ENCODE measurements around the gene GAB2. TPM values are rescaled to one million over a fixed set of nuclear protein-coding genes. Genes with fewer than 3 reads are reported as not detected.

The GAB2 gene
- total RNA-seq, 5 donors from 2014 or later (not counting 1 experiment from before 2014, with no cell fraction given), result 5.4 to 17.2 (median 8.8) TPM

GRCh38 chr11:78199015-78199652 lies 218.5 kb downstream of the GAB2 start:
- H3K4me1 Mint-ChIP-seq, result peaks cover 41 to 54% (median 42%) of the 10 kb centered on the region in 3 donors
- H3K4me3 Mint-ChIP-seq, result no peak overlapping the region
- peak overlapping the region in 1 of 2 donors; percentile 55 for H3K27ac Mint-ChIP-seq
- ChIA-PET POLR2A (no interaction called here), CTCF (no interaction called here)
- Histone ChIP-seq H3K9me3 (no peaks in the 10 kb centered on the region), H3K27ac (ENCODE audit: low read length) (no peak overlapping the region), H3K36me3 (ENCODE audit: control insufficient read depth in 2 of 2, extremely low read depth in 1 of 2, insufficient read depth in 1 of 2, low read length in 1 of 2) (peaks cover 0 to 8% of the 10 kb centered on the region in 2 donors), H3K4me1 (ENCODE audit: control insufficient read depth in 1 of 2, extremely low read depth in 1 of 2, insufficient read depth in 2 of 2, low read length in 2 of 2) (peaks cover 30 to 58% of the 10 kb centered on the region in 2 experiments), H3K4me3 (ENCODE audit: control insufficient read depth in 1 of 2, extremely low read depth in 1 of 2, low read length in 1 of 2) (no peak overlapping the region), H3K27me3 (replicated peaks in 1 of 2; ENCODE audit: control insufficient read depth in 2 of 2, extremely low read depth in 1 of 2, insufficient read depth in 2 of 2, low read length in 1 of 2) (no peaks in the 10 kb centered on the region)
- no peaks in the 10 kb centered on the region for H3K27me3 Mint-ChIP-seq
- ATAC-seq (replicated peaks in 1 of 4), result no peak
- no peak for DNase-seq
- WGBS (ENCODE audit: insufficient coverage), result 100% methylated on average over 2 of the region's 6 CpGs
- peaks cover 30% of the 10 kb centered on the region for H3K36me3 Mint-ChIP-seq
- no peaks in the 10 kb centered on the region for H3K9me3 Mint-ChIP-seq

GRCh38 chr11:78197816-78198215 lies 219.8 kb downstream of the GAB2 start:
- CTCF ChIA-PET, result interaction anchor here in 1 of 2 donors (0.6 kb wide), 1 partner anchor 367 kb away, joined by 3 read pairs; no protein-coding TSS in a partner anchor
- Mint-ChIP-seq H3K27ac (no peak overlapping the region), H3K9me3 (no peaks in the 10 kb centered on the region), H3K36me3 (peaks cover 33% of the 10 kb centered on the region), H3K4me1 (peaks cover 44 to 59% (median 48%) of the 10 kb centered on the region in 3 donors), H3K4me3 (no peak overlapping the region), H3K27me3 (no peaks in the 10 kb centered on the region)
- Histone ChIP-seq H3K4me3 (ENCODE audit: control insufficient read depth in 1 of 2, extremely low read depth in 1 of 2, low read length in 1 of 2) (no peak overlapping the region), H3K27ac (ENCODE audit: low read length) (no peak overlapping the region), H3K36me3 (ENCODE audit: control insufficient read depth in 2 of 2, extremely low read depth in 1 of 2, insufficient read depth in 1 of 2, low read length in 1 of 2) (peaks cover 0 to 8% of the 10 kb centered on the region in 2 donors), H3K4me1 (ENCODE audit: control insufficient read depth in 1 of 2, extremely low read depth in 1 of 2, insufficient read depth in 2 of 2, low read length in 2 of 2) (peaks cover 27 to 53% of the 10 kb centered on the region in 2 experiments), H3K9me3 (no peaks in the 10 kb centered on the region), H3K27me3 (replicated peaks in 1 of 2; ENCODE audit: control insufficient read depth in 2 of 2, extremely low read depth in 1 of 2, insufficient read depth in 2 of 2, low read length in 1 of 2) (no peaks in the 10 kb centered on the region)
- WGBS (ENCODE audit: insufficient coverage), result 94% methylated on average over 6 of the region's 8 CpGs
- no peak for DNase-seq
- ATAC-seq (replicated peaks in 1 of 4), result no peak
- POLR2A ChIA-PET, result no interaction called here

- H3K4me3 ChIP-seq (ENCODE audit: control insufficient read depth in 1 of 2, extremely low read depth in 1 of 2, low read length in 1 of 2), result no peak overlapping the region
- H3K9me3 Mint-ChIP-seq, result no peaks in the 10 kb centered on the region
- no peak overlapping the region for H3K4me3 Mint-ChIP-seq
- CTCF ChIA-PET, result no interaction called here
- peaks cover 3 to 8% of the 10 kb centered on the region in 2 donors for H3K36me3 ChIP-seq (ENCODE audit: control insufficient read depth in 2 of 2, extremely low read depth in 1 of 2, insufficient read depth in 1 of 2, low read length in 1 of 2)
- H3K27me3 Mint-ChIP-seq, result no peaks in the 10 kb centered on the region
- H3K27ac Mint-ChIP-seq, result no peak overlapping the region
- H3K36me3 Mint-ChIP-seq, result peaks cover 33% of the 10 kb centered on the region
- no peak for ATAC-seq (replicated peaks in 1 of 4)
- peaks cover 16 to 50% of the 10 kb centered on the region in 2 experiments for H3K4me1 ChIP-seq (ENCODE audit: control insufficient read depth in 1 of 2, extremely low read depth in 1 of 2, insufficient read depth in 2 of 2, low read length in 2 of 2)
- no peaks in the 10 kb centered on the region for H3K9me3 ChIP-seq
- WGBS (ENCODE audit: insufficient coverage), result 96% methylated on average over 40 of the region's 40 CpGs
- H3K4me1 Mint-ChIP-seq, result peaks cover 39 to 54% (median 46%) of the 10 kb centered on the region in 3 donors
- no peak overlapping the region for H3K27ac ChIP-seq (ENCODE audit: low read length)
- no peaks in the 10 kb centered on the region for H3K27me3 ChIP-seq (replicated peaks in 1 of 2; ENCODE audit: control insufficient read depth in 2 of 2, extremely low read depth in 1 of 2, insufficient read depth in 2 of 2, low read length in 1 of 2)
- POLR2A ChIA-PET, result no interaction called here
- DNase-seq, result no peak
These were observed 220.9 kb downstream of the GAB2 start for GRCh38 chr11:78196661-78197091.

GRCh38 chr11:78195917-78196560 lies 221.6 kb downstream of the GAB2 start:
- H3K4me1 ChIP-seq (ENCODE audit: control insufficient read depth in 1 of 2, extremely low read depth in 1 of 2, insufficient read depth in 2 of 2, low read length in 2 of 2), result peaks cover 10 to 44% of the 10 kb centered on the region in 2 experiments
- Mint-ChIP-seq H3K27me3 (no peaks in the 10 kb centered on the region), H3K4me1 (peaks cover 39 to 53% (median 45%) of the 10 kb centered on the region in 3 donors), H3K4me3 (no peak overlapping the region), H3K36me3 (peaks cover 27% of the 10 kb centered on the region), H3K9me3 (no peaks in the 10 kb centered on the region), H3K27ac (no peak overlapping the region)
- no peaks in the 10 kb centered on the region for H3K9me3 ChIP-seq
- WGBS (ENCODE audit: insufficient coverage), result 88% methylated on average over 60 of the region's 60 CpGs
- no peak overlapping the region for H3K27ac ChIP-seq (ENCODE audit: low read length)
- H3K27me3 ChIP-seq (replicated peaks in 1 of 2; ENCODE audit: control insufficient read depth in 2 of 2, extremely low read depth in 1 of 2, insufficient read depth in 2 of 2, low read length in 1 of 2), result no peaks in the 10 kb centered on the region
- POLR2A ChIA-PET, result no interaction called here
- no peak overlapping the region for H3K4me3 ChIP-seq (ENCODE audit: control insufficient read depth in 1 of 2, extremely low read depth in 1 of 2, low read length in 1 of 2)
- no peak for ATAC-seq (replicated peaks in 1 of 4)
- CTCF ChIA-PET, result no interaction called here
- H3K36me3 ChIP-seq (ENCODE audit: control insufficient read depth in 2 of 2, extremely low read depth in 1 of 2, insufficient read depth in 1 of 2, low read length in 1 of 2), result peaks cover 3 to 8% of the 10 kb centered on the region in 2 donors
- DNase-seq, result no peak

DNA sequence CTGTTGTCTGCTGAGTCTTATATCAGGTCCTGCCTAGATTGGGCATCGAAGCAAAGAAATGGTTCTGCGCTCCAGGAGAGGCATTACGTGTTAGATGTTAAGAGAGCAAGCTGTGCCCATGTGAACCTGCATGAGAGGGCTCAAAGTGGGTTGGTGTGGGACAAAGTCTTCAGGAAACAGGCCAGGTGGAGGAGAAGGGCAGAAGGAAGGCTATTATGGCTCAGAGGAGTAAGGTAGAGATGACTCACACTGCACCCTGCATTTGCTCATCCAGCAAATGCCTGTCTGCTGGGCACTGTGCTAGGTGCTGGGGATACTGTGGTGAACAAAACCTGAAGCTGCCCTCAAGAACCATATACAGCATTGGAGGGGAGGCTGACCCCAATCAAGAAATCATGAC lies 223.1 kb downstream of the GAB2 start:
- CTCF ChIA-PET, result interaction anchor here (0.6 kb wide), 2 partner anchors 137 to 541 kb away, joined by 3 to 4 read pairs; no protein-coding TSS in a partner anchor
- WGBS (ENCODE audit: insufficient coverage), result 100% methylated on average over 3 of the region's 3 CpGs
- peaks cover 50 to 62% (median 55%) of the 10 kb centered on the region in 3 donors for H3K4me1 Mint-ChIP-seq

DNA sequence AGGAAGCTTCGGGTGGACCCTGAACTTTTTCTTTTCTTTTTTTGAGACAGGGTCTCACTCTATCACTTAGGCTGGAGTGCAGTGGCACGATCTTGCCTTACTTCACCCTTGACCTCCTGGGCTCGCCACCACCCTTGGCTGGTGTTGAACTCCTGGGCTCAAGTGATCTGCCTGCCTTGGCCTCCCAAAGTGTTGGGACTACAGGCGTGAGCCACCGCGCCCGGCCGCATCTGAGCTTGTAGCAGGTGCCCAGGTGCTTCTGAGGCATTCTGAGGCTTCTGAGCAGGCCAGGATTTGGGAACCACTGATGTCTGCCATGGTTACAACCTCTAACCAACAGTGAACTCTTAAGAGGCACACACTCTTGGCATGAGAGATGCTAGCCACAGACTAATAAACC lies 223.8 kb downstream of the GAB2 start:
- Mint-ChIP-seq H3K27me3 (no peaks in the 10 kb centered on the region), H3K4me3 (no peak overlapping the region), H3K36me3 (peaks cover 21% of the 10 kb centered on the region), H3K9me3 (no peaks in the 10 kb centered on the region), H3K4me1 (peaks cover 54 to 63% (median 56%) of the 10 kb centered on the region in 3 donors), H3K27ac (no peak overlapping the region)
- CTCF ChIA-PET, result interaction anchor here in 1 of 2 donors (0.6 kb wide), 2 partner anchors 90 to 165 kb away, joined by 3 read pairs; no protein-coding TSS in a partner anchor
- Histone ChIP-seq H3K27me3 (replicated peaks in 1 of 2; ENCODE audit: control insufficient read depth in 2 of 2, extremely low read depth in 1 of 2, insufficient read depth in 2 of 2, low read length in 1 of 2) (no peaks in the 10 kb centered on the region), H3K4me1 (ENCODE audit: control insufficient read depth in 1 of 2, extremely low read depth in 1 of 2, insufficient read depth in 2 of 2, low read length in 2 of 2) (peaks cover 3 to 39% of the 10 kb centered on the region in 2 experiments), H3K36me3 (ENCODE audit: control insufficient read depth in 2 of 2, extremely low read depth in 1 of 2, insufficient read depth in 1 of 2, low read length in 1 of 2) (peaks cover 2 to 3% of the 10 kb centered on the region in 2 donors), H3K27ac (ENCODE audit: low read length) (no peak overlapping the region), H3K4me3 (ENCODE audit: control insufficient read depth in 1 of 2, extremely low read depth in 1 of 2, low read length in 1 of 2) (no peak overlapping the region), H3K9me3 (no peaks in the 10 kb centered on the region)
- ATAC-seq (replicated peaks in 1 of 4) (no peak), DNase-seq (no peak)
- 91% methylated on average over 8 of the region's 8 CpGs for WGBS (ENCODE audit: insufficient coverage)
- POLR2A ChIA-PET, result interaction anchor here in 1 of 2 donors (0.6 kb wide), 1 partner anchor 109 kb away, joined by 4 read pairs; no protein-coding TSS in a partner anchor

More for the DNA sequence above, 223.1 kb downstream of the GAB2 start:
- no peak overlapping the region for H3K27ac ChIP-seq (ENCODE audit: low read length)
- Mint-ChIP-seq H3K4me3 (no peak overlapping the region), H3K9me3 (no peaks in the 10 kb centered on the region), H3K27me3 (no peaks in the 10 kb centered on the region), H3K27ac (peak overlapping the region; percentile 59 to 67), H3K36me3 (peaks cover 21% of the 10 kb centered on the region)
- no peak for DNase-seq
- POLR2A ChIA-PET, result interaction anchor here in 1 of 2 donors (0.7 kb wide), 1 partner anchor 9 kb away, joined by 3 read pairs; no protein-coding TSS in a partner anchor
- H3K4me3 ChIP-seq (ENCODE audit: control insufficient read depth in 1 of 2, extremely low read depth in 1 of 2, low read length in 1 of 2), result no peak overlapping the region
- H3K36me3 ChIP-seq (ENCODE audit: control insufficient read depth in 2 of 2, extremely low read depth in 1 of 2, insufficient read depth in 1 of 2, low read length in 1 of 2), result peaks cover 3 to 5% of the 10 kb centered on the region in 2 donors
- peak in 1 of 4 experiments; percentile 28 for ATAC-seq (replicated peaks in 1 of 4)
- H3K4me1 ChIP-seq (ENCODE audit: control insufficient read depth in 1 of 2, extremely low read depth in 1 of 2, insufficient read depth in 2 of 2, low read length in 2 of 2), result peaks cover 3 to 39% of the 10 kb centered on the region in 2 experiments
- no peaks in the 10 kb centered on the region for H3K9me3 ChIP-seq
- H3K27me3 ChIP-seq (replicated peaks in 1 of 2; ENCODE audit: control insufficient read depth in 2 of 2, extremely low read depth in 1 of 2, insufficient read depth in 2 of 2, low read length in 1 of 2), result no peaks in the 10 kb centered on the region

Measured in T-cell (primary cell).